Type B pancreatic cell (in vitro differentiated cells): ENCODE results near the gene INO80E. TPM values are rescaled to one million over a fixed set of nuclear protein-coding genes. Genes with fewer than 3 reads are reported as not detected.

ENCODE experiments used
- DNase-seq: peaks from one replicate; pipeline ENCODE4 v3.0.0; 2021; ENCODE audit warnings: mixed read lengths; ENCODE audit not compliant: unreplicated experiment; ENCODE audit errors: extremely low spot score
- H3K27ac Mint-ChIP-seq: 2 replicates; pipeline ENCODE4 v1.8.0; 2021; ENCODE audit warnings: mild to moderate bottlenecking, mixed read lengths
- H3K27me3 Mint-ChIP-seq: 2 replicates; pipeline ENCODE4 v1.8.0; 2021; ENCODE audit warnings: mixed read lengths
- H3K36me3 Mint-ChIP-seq: 2 replicates; pipeline ENCODE4 v1.8.0; 2021; ENCODE audit warnings: mixed read lengths
- H3K4me1 Mint-ChIP-seq: one replicate; pipeline ENCODE4 v1.8.0; 2021; ENCODE audit warnings: mixed read lengths; ENCODE audit not compliant: unreplicated experiment
- H3K4me3 Mint-ChIP-seq: 2 replicates; pipeline ENCODE4 v1.8.0; 2021; ENCODE audit warnings: mild to moderate bottlenecking, mixed read lengths
- H3K9me3 Mint-ChIP-seq: 2 replicates; pipeline ENCODE4 v1.8.0; 2021; ENCODE audit warnings: mixed read lengths
- CTCF ChIP-seq: fragments of 200-600 bp; sonication (generic); conservative IDR thresholded peaks from 2 replicates; pipeline ENCODE4 v1.5.0; 2021; ENCODE audit warnings: antibody characterized with exemption, mild to moderate bottlenecking
- long read RNA-seq: library from polyadenylated mRNA; unstranded; transcript quantifications from one replicate; pipeline ENCODE4 v2.0.0, GENCODE V29; 2020
- total RNA-seq: library from RNA; stranded (reverse); gene quantifications from 2 replicates; pipeline ENCODE4 v1.2.1, GENCODE V29; 2021; ENCODE audit warnings: low replicate concordance

Gene INO80E, protein sequence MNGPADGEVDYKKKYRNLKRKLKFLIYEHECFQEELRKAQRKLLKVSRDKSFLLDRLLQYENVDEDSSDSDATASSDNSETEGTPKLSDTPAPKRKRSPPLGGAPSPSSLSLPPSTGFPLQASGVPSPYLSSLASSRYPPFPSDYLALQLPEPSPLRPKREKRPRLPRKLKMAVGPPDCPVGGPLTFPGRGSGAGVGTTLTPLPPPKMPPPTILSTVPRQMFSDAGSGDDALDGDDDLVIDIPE
- total RNA-seq, result 52.8 and 78.7 TPM in 2 replicates
- long read RNA-seq, partial matches to known transcripts, result 1 of 2 reads
- long read RNA-seq, other reads (novel, unspliced or antisense), result 1 of 2 reads

DNA sequence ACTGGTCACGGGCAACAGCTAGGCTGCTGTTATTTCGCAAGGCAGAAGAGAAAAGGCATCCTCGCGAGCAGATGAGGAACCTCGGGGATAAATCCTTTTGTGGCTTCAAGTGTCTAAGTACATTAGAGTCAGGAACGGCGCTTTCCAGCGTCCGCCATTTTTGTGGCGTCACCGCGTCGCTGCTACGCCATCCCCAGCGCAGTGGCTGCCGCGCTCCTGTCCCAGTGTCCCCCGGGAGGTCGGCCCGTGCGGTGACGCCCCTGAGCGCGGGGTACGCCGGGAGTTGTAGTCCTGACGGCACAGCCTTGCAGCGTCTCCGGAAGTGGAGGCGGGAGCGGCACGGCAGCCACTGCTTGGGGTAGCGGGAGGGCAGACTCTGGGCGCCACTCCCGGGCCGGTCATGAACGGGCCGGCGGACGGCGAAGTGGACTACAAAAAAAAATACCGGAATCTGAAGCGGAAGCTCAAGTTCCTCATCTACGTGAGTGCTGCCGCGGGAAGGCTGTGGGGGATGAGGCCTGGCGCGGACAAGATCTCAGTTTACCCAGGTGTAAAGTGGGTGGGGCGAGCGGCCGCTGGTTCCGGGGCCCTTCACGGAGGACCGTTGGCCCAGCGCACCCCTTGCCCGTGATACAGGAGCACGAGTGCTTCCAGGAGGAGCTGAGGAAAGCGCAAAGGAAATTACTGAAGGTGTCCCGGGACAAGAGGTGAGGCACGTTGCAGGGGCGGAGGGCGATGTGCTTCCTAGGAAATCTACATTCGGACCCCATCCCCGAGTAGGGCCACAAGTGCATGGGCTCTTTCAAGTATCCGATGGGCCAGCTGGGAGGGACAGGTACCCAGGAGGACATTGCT is at the start of gene INO80E:
Gene INO80E (plus strand): TSS at position 331 of the 855 bp plus-strand sequence. CDS start 70 bp downstream, at position 401.
- H3K4me1 Mint-ChIP-seq, result peaks cover 23% of the 10 kb centered on the region
- peak within 1 kb of the TSS; percentile 97 for H3K27ac Mint-ChIP-seq
- no peak for TF ChIP-seq CTCF
- no peaks in the 10 kb centered on the region for H3K9me3 Mint-ChIP-seq
- DNase-seq, result peak; percentile 98
- peak within 1 kb of the TSS; percentile 97 for H3K4me3 Mint-ChIP-seq
- no peaks in the 10 kb centered on the region for H3K27me3 Mint-ChIP-seq
- peaks cover 3% of the 10 kb centered on the region for H3K36me3 Mint-ChIP-seq

DNA sequence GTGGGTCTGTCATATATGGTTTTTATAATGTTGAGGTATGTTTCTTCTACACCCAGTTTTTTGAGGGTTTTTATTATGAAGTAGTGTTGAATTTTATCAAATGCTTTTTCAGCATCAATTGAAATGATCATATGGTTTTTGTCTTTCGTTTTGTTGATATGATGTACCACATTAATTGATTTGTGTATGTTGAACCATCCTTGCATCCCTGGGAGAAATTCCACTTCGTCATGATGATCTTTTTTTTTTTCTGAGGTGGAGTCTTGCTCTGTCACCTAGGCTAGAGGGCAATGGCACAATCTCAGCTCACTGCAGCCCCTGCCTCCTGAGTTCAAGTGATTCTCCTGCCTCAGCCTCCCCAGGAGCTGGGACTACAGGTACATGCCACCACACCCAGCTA is 48.1 kb upstream of the INO80E start:
- Mint-ChIP-seq H3K9me3 (no peaks in the 10 kb centered on the region), H3K4me1 (peaks cover 15% of the 10 kb centered on the region), H3K4me3 (no peak overlapping the region), H3K27me3 (no peaks in the 10 kb centered on the region), H3K36me3 (no peaks in the 10 kb centered on the region), H3K27ac (no peak overlapping the region)
- no peak for DNase-seq
- no peak for TF ChIP-seq CTCF

GRCh38 chr16:29950806-29951461 is 45.1 kb upstream of the INO80E start:
- H3K27ac Mint-ChIP-seq, result no peak overlapping the region
- DNase-seq, result no peak
- no peaks in the 10 kb centered on the region for H3K36me3 Mint-ChIP-seq
- H3K4me3 Mint-ChIP-seq, result no peak overlapping the region
- no peaks in the 10 kb centered on the region for H3K27me3 Mint-ChIP-seq
- H3K4me1 Mint-ChIP-seq, result no peaks in the 10 kb centered on the region
- no peak for TF ChIP-seq CTCF
- no peaks in the 10 kb centered on the region for H3K9me3 Mint-ChIP-seq

DNA sequence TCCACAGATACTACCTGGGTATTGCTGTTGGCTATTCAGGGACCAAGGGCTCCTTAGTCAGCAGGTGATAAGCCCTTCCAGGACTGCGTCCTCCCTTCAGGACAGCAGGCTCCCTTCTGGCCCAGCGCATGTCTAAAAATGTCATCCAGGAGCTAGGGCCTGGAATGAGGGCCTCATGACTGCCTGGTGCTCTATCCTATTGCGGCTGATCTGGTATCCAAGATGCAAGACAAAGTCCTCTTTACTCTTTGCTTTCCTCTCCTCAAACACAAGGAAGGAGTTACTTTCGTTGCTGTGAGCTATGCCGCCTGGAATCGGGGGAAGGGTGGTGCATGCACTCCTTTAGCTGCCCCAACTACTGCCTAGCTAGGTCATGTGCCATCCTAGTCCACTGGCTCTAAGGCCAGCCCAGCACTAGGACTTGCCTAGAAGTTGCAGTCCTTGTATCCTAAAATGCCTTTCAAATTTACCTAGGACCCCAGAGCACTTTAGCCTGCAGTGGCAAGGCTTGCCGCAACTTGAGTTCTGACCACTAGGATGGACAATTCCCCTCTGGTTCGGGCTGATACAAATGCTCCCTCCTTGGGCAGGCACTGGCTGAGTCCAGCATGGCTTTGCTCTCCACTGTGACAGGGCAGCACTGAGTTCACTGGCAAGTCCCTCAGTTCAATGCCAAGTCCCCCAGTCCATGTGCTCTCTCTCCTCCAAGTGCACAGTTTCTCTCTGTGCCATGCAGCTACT is 44.2 kb upstream of the INO80E start:
- H3K4me3 Mint-ChIP-seq, result no peak overlapping the region
- no peak for DNase-seq
- H3K36me3 Mint-ChIP-seq, result no peaks in the 10 kb centered on the region
- H3K27me3 Mint-ChIP-seq, result no peaks in the 10 kb centered on the region
- TF ChIP-seq CTCF, result peak; percentile 42
- H3K27ac Mint-ChIP-seq, result no peak overlapping the region
- H3K9me3 Mint-ChIP-seq, result no peaks in the 10 kb centered on the region
- no peaks in the 10 kb centered on the region for H3K4me1 Mint-ChIP-seq

- H3K36me3 Mint-ChIP-seq, result no peaks in the 10 kb centered on the region
- no peak overlapping the region for H3K4me3 Mint-ChIP-seq
- no peaks in the 10 kb centered on the region for H3K9me3 Mint-ChIP-seq
- TF ChIP-seq CTCF, result no peak
- no peak for DNase-seq
- no peak overlapping the region for H3K27ac Mint-ChIP-seq
- peaks cover 11% of the 10 kb centered on the region for H3K4me1 Mint-ChIP-seq
- H3K27me3 Mint-ChIP-seq, result no peaks in the 10 kb centered on the region
These were observed 37.3 kb upstream of the INO80E start for GRCh38 chr16:29958756-29959155.
